Liver (tissue), 9 donors: ENCODE measurements around the gene DDX53. TPM values are rescaled to one million over a fixed set of nuclear protein-coding genes. Genes with fewer than 3 reads are reported as not detected.

ENCODE experiments used
- DNase-seq: peaks from one replicate; pipeline ENCODE4 v3.0.0-alpha.2; 2017; ENCODE audit warnings: low spot score
- H3K27ac ChIP-seq, 2 donors: one replicate each; pipeline ENCODE4 v1.7.0; 2013; ENCODE audit warnings: inconsistent platforms in 2 of 2, low read length in 2 of 2, control low read depth in 1 of 2, low read depth in 1 of 2, mild to moderate bottlenecking in 1 of 2
- H3K27me3 ChIP-seq, 4 donors: one replicate each; pipeline versions ENCODE4 v1.6.1 to v1.7.0; 2013; ENCODE audit warnings: low read length in 3 of 4, inconsistent platforms in 1 of 4, mild to moderate bottlenecking in 1 of 4, moderate library complexity in 1 of 4; ENCODE audit not compliant: control insufficient read depth in 4 of 4, insufficient read depth in 4 of 4
- H3K36me3 ChIP-seq, 4 donors: one replicate each; pipeline versions ENCODE4 v1.6.1 to v1.7.0; 2013; ENCODE audit warnings: low read length in 3 of 4, mild to moderate bottlenecking in 3 of 4, low read depth in 1 of 4, moderate library complexity in 1 of 4; ENCODE audit not compliant: control insufficient read depth in 4 of 4, insufficient read depth in 3 of 4
- H3K4me1 ChIP-seq, 4 donors: one replicate each; pipeline versions ENCODE4 v1.6.1 to v1.7.0; 2013; ENCODE audit warnings: low read length in 3 of 4, mild to moderate bottlenecking in 3 of 4, moderate library complexity in 1 of 4; ENCODE audit not compliant: control insufficient read depth in 4 of 4, insufficient read depth in 4 of 4
- H3K4me3 ChIP-seq, 3 donors: one replicate each; pipeline versions ENCODE4 v1.6.1 to v1.7.0; 2013; ENCODE audit warnings: low read length in 3 of 3, control low read depth in 1 of 3, low read depth in 1 of 3, mild to moderate bottlenecking in 1 of 3
- H3K9ac ChIP-seq, 2 donors: one replicate each; pipeline ENCODE4 v1.7.0; 2013; ENCODE audit warnings: low read length in 2 of 2, mild to moderate bottlenecking in 2 of 2, moderate library complexity in 2 of 2, control low read depth in 1 of 2, low read depth in 1 of 2
- H3K9me3 ChIP-seq, 4 donors: one replicate each; pipeline versions ENCODE4 v1.6.1 to v1.7.0; 2013; ENCODE audit warnings: low read length in 3 of 4; ENCODE audit not compliant: control insufficient read depth in 4 of 4
- ATF3 ChIP-seq: IDR thresholded peaks from 2 replicates; pipeline ENCODE4 v1.6.1; 2016; ENCODE audit warnings: antibody characterized with exemption
- CTCF ChIP-seq: fragments of 150-350 bp; IDR thresholded peaks from 2 replicates; pipeline ENCODE4 v1.5.1; 2017; ENCODE audit warnings: improper control_type of control experiment, low read depth, low read length; ENCODE audit not compliant: missing input control
- EGR1 ChIP-seq, 2 donors: IDR thresholded peaks; 2 replicates each; pipeline ENCODE4 v1.6.1; 2016 to 2018; ENCODE audit warnings: antibody characterized with exemption in 2 of 2, low read depth in 2 of 2
- FOXA1 ChIP-seq: IDR thresholded peaks from 2 replicates; pipeline ENCODE4 v1.6.1; 2016; ENCODE audit warnings: antibody characterized with exemption
- GABPA ChIP-seq, 2 donors: IDR thresholded peaks in 1 of 2; conservative IDR thresholded peaks in 1 of 2; 2 replicates each; pipeline ENCODE4 v1.6.1; 2016; ENCODE audit warnings: antibody characterized with exemption in 2 of 2, mild to moderate bottlenecking in 1 of 2, moderate library complexity in 1 of 2
- HNF4A ChIP-seq, 2 donors: conservative IDR thresholded peaks; 2 replicates each; pipeline ENCODE4 v1.6.1; 2016; ENCODE audit warnings: antibody characterized with exemption in 2 of 2, mild to moderate bottlenecking in 2 of 2
- HNF4G ChIP-seq: IDR thresholded peaks from 2 replicates; pipeline ENCODE4 v1.6.1; 2016; ENCODE audit warnings: antibody characterized with exemption
- JUND ChIP-seq, 2 donors: IDR thresholded peaks; 2 replicates each; pipeline ENCODE4 v1.6.1; 2016; ENCODE audit warnings: antibody characterized with exemption in 2 of 2
- NR2F2 ChIP-seq: IDR thresholded peaks from 2 replicates; pipeline ENCODE4 v1.6.1; 2016; ENCODE audit warnings: antibody characterized with exemption
- RAD21 ChIP-seq, 2 donors: IDR thresholded peaks; 2 replicates each; pipeline ENCODE4 v1.6.1; 2016; ENCODE audit warnings: antibody characterized with exemption in 2 of 2, mild to moderate bottlenecking in 2 of 2
- REST ChIP-seq: IDR thresholded peaks from 2 replicates; pipeline ENCODE4 v1.6.1; 2016; ENCODE audit warnings: antibody characterized with exemption, mild to moderate bottlenecking
- RXRA ChIP-seq, 2 donors: IDR thresholded peaks; 2 replicates each; pipeline ENCODE4 v1.6.1; 2017 to 2018; ENCODE audit warnings: antibody characterized with exemption in 2 of 2, mild to moderate bottlenecking in 1 of 2
- SP1 ChIP-seq: IDR thresholded peaks from 2 replicates; pipeline ENCODE4 v1.6.1; 2018; ENCODE audit warnings: antibody characterized with exemption, mild to moderate bottlenecking
- TAF1 ChIP-seq: conservative IDR thresholded peaks from 2 replicates; pipeline ENCODE4 v1.6.1; 2016; ENCODE audit warnings: antibody characterized with exemption, mild to moderate bottlenecking
- WGBS: extraction: QIAGEN DNeasy Blood & Tissue Kit; methylation state at CpG from one replicate; pipeline ENCODE4 v1.1.7; 2013; 5-methylcytosine and 5-hydroxymethylcytosine counted together
- polyA plus RNA-seq, 2 donors: library from polyadenylated mRNA; stranded (reverse) in 1 of 2; unstranded in 1 of 2; fragments of 200-250 nt in 1 of 2; fragments of >200 nt in 1 of 2; fragmentation: Nextera tagmentation in 1 of 2; extraction: Ambion mirVana in 1 of 2; gene quantifications; one replicate each; pipeline versions ENCODE4 v1.2.1 to v1.2.3, GENCODE V29; 2013 to 2015
- total RNA-seq, 2 donors: library from RNA; depleted of rRNA; stranded (reverse); fragments of >200 nt; gene quantifications; one replicate each; pipeline ENCODE4 v1.2.3, GENCODE V29; 2014
- donor health status: healthy.
- donor health status: healthy.
- donor health status: healthy.
- donor health status: healthy.
- donor health status: healthy.

Gene DDX53
- total and polyA plus RNA-seq, 4 donors, result not detected

- no peak for TF ChIP-seq FOXA1
- no peak for TF ChIP-seq SP1
- no peak for TF ChIP-seq REST
- DNase-seq, result no peak
- no peaks in the 10 kb centered on the region for H3K9me3 ChIP-seq
- no peak overlapping the region for H3K4me3 ChIP-seq
- H3K36me3 ChIP-seq, result no peaks in the 10 kb centered on the region
- H3K4me1 ChIP-seq, result no peaks in the 10 kb centered on the region
- WGBS, result 54% methylated on average over 2 of the region's 2 CpGs
- no peaks in the 10 kb centered on the region for H3K27me3 ChIP-seq
- H3K9ac ChIP-seq, result no peak overlapping the region
- no peak overlapping the region for H3K27ac ChIP-seq
Observed at GRCh38 chrX:22968494-22968893, 31.3 kb upstream of the DDX53 start.

GRCh38 chrX:22969411-22969810 lies 30.3 kb upstream of the DDX53 start:
- Histone ChIP-seq H3K9me3 (no peaks in the 10 kb centered on the region), H3K4me3 (no peak overlapping the region), H3K27ac (no peak overlapping the region), H3K36me3 (no peaks in the 10 kb centered on the region), H3K4me1 (no peaks in the 10 kb centered on the region), H3K27me3 (no peaks in the 10 kb centered on the region), H3K9ac (no peak overlapping the region)
- DNase-seq, result no peak
- 65% methylated on average over 1 of the region's 1 CpG for whole genome bisulfite sequencing
- TF ChIP-seq CTCF (no peak), JUND (IDR thresholded peaks at IDR 0.05) (no peak), HNF4A (conservative IDR thresholded peaks at IDR 0.05) (no peak), ATF3 (no peak), RAD21 (IDR thresholded peaks at IDR 0.05) (no peak), NR2F2 (no peak), RXRA (IDR thresholded peaks at IDR 0.05) (no peak), TAF1 (no peak), EGR1 (IDR thresholded peaks at IDR 0.05; ENCODE audit: low read depth in 2 of 2) (no peak), GABPA (IDR thresholded peaks at IDR 0.05 in 1 of 2, conservative IDR thresholded peaks at IDR 0.05 in 1 of 2) (no peak), HNF4G (no peak), SP1 (no peak), REST (no peak)
